Nephron progenitor cell (in vitro differentiated cells): ENCODE data around the gene MEIS2.

Experiments used
- DNase-seq: peaks from one replicate; pipeline ENCODE4 v3.0.0; 2021
- H3K27ac Mint-ChIP-seq: 2 replicates; pipeline ENCODE4 v1.8.0; 2021; ENCODE audit warnings: mild to moderate bottlenecking, moderate library complexity, mixed read lengths
- H3K27me3 Mint-ChIP-seq: 2 replicates; pipeline ENCODE4 v1.8.0; 2021; ENCODE audit warnings: mild to moderate bottlenecking, low read depth, mixed read lengths; ENCODE audit not compliant: poor library complexity
- H3K36me3 Mint-ChIP-seq: 2 replicates; pipeline ENCODE4 v1.8.0; 2021; ENCODE audit warnings: low read depth, mixed read lengths
- H3K4me1 Mint-ChIP-seq: 2 replicates; pipeline ENCODE4 v1.8.0; 2021; ENCODE audit warnings: mixed read lengths
- H3K4me3 Mint-ChIP-seq: 2 replicates; pipeline ENCODE4 v1.8.0; 2021; ENCODE audit warnings: mild to moderate bottlenecking, moderate library complexity, mixed read lengths
- H3K9me3 Mint-ChIP-seq: 2 replicates; pipeline ENCODE4 v1.8.0; 2021; ENCODE audit warnings: mild to moderate bottlenecking, moderate library complexity, mixed read lengths
- CTCF ChIP-seq: fragments of 200-600 bp; sonication (generic); IDR thresholded peaks from 2 replicates; pipeline ENCODE4 v1.5.0; 2021; ENCODE audit warnings: antibody characterized with exemption

The MEIS2 gene

GRCh38 chr15:36888011-36888992 is 212.0 kb downstream of the MEIS2 start:
- peaks cover 4% of the 10 kb centered on the region for H3K27me3 Mint-ChIP-seq
- peak; percentile 71 for DNase-seq

GRCh38 chr15:36887214-36887961 is 213.0 kb downstream of the MEIS2 start:
- DNase-seq: peak; percentile 81
- TF ChIP-seq CTCF: no peak
- Mint-ChIP-seq H3K4me3 (peak overlapping the region; percentile 88), H3K4me1 (peaks cover 99% of the 10 kb centered on the region), H3K36me3 (peaks cover 22% of the 10 kb centered on the region), H3K9me3 (no peaks in the 10 kb centered on the region), H3K27me3 (peaks cover 9% of the 10 kb centered on the region), H3K27ac (peak overlapping the region; percentile 98)

More at GRCh38 chr15:36888011-36888992, 212.0 kb downstream of the MEIS2 start:
- Mint-ChIP-seq H3K4me1 (peaks cover 98% of the 10 kb centered on the region), H3K27ac (peak overlapping the region; percentile 98), H3K9me3 (no peaks in the 10 kb centered on the region), H3K4me3 (peak overlapping the region; percentile 88), H3K36me3 (peaks cover 32% of the 10 kb centered on the region)
- TF ChIP-seq CTCF: no peak

- Mint-ChIP-seq H3K9me3 (no peaks in the 10 kb centered on the region), H3K27me3 (peaks cover 16% of the 10 kb centered on the region), H3K27ac (peak overlapping the region; percentile 98), H3K4me1 (peaks cover 99% of the 10 kb centered on the region), H3K36me3 (peaks cover 16% of the 10 kb centered on the region), H3K4me3 (peak overlapping the region; percentile 88)
- DNase-seq: no peak
- TF ChIP-seq CTCF: no peak
These were observed 213.6 kb downstream of the MEIS2 start for GRCh38 chr15:36886701-36887100.

GRCh38 chr15:36886191-36886590 is 214.2 kb downstream of the MEIS2 start:
- H3K27ac Mint-ChIP-seq: peak overlapping the region; percentile 98
- peaks cover 99% of the 10 kb centered on the region for H3K4me1 Mint-ChIP-seq
- H3K4me3 Mint-ChIP-seq: peak overlapping the region; percentile 88
- peaks cover 21% of the 10 kb centered on the region for H3K27me3 Mint-ChIP-seq
- TF ChIP-seq CTCF: no peak
- H3K36me3 Mint-ChIP-seq: peaks cover 11% of the 10 kb centered on the region
- no peak for DNase-seq
- no peaks in the 10 kb centered on the region for H3K9me3 Mint-ChIP-seq

- Mint-ChIP-seq H3K27ac (peak overlapping the region; percentile 98), H3K4me3 (peak overlapping the region; percentile 88), H3K27me3 (peaks cover 25% of the 10 kb centered on the region), H3K9me3 (no peaks in the 10 kb centered on the region), H3K4me1 (peaks cover 99% of the 10 kb centered on the region), H3K36me3 (peaks cover 6% of the 10 kb centered on the region)
- TF ChIP-seq CTCF: no peak
- DNase-seq: no peak
These were observed 214.6 kb downstream of the MEIS2 start for GRCh38 chr15:36885771-36886170.
